ENCODE data around the gene CEP85. TPM values are rescaled to one million over a fixed set of nuclear protein-coding genes. Genes with fewer than 3 reads are reported as not detected.

The CEP85 gene
- total RNA-seq, 1 experiment from 2014 or later, result 11.1 TPM

DNA sequence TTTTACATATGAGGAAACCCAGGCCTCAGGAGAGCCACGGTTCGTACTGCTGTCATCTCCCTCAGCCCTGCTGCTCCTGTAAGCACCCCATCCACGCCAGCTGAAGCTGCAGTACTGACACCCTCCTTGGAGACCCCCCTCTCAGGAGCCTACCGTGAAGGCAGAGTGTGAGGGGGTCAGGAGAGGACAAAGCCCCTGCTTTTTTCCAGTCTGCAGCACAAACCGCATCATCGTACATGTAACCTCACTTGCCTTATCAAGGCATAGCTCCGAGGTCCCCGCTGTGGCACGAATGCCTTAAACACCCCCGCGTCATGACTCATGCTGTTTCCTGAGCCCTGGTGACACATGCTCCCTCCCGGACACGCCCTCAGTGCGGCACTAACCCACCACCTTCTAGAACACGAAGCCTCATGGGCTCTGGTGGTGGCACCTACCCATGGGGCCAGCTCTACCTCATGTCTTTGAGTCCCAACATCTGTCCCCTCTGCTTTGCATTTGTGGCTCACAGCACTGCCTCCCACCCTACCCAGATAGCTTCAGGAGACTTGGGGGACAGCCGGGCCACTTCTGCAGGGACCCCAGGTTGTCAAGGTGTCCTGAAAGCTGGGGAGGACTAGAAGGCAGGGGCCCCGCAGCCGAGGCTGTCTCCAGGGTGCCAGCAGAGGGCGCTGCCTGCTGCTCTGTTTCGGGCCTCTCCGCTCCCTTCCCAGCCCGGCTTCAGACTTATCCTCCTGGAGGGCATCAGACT is 50.8 kb downstream of the CEP85 start:
- peak overlapping the region; percentile 8 for H3K27ac Mint-ChIP-seq (ENCODE audit: low read depth, unreplicated experiment)
- POLR2A ChIA-PET, result interaction anchor here (0.7 to 1.8 kb wide), 9 partner anchors 9 to 148 kb away, joined by 3 to 5 read pairs (median 3); partner anchors contain the start of genes CEP85, DHDDS and ZNF593
- no peak overlapping the region for H3K4me3 Mint-ChIP-seq (ENCODE audit: unreplicated experiment)

GRCh38 chr1:26285366-26286063 is 51.5 kb downstream of the CEP85 start:
- H3K36me3 Mint-ChIP-seq (ENCODE audit: insufficient read depth, unreplicated experiment), result peaks cover 19% of the 10 kb centered on the region
- no peak overlapping the region for H3K4me3 Mint-ChIP-seq (ENCODE audit: unreplicated experiment)
- no TSS peak for BruUV-seq (replicated peaks)
- intact Hi-C loops (cut with micrococcal nuclease), result loop anchor here (1.0 kb wide), 2 partner anchors 36 to 106 kb away; no protein-coding TSS in a partner anchor
- H3K27ac Mint-ChIP-seq (ENCODE audit: low read depth, unreplicated experiment), result peak overlapping the region; percentile 8
- CTCF ChIA-PET, result interaction anchor here (0.6 to 2.7 kb wide), 25 partner anchors 9 to 155 kb away, joined by 3 to 21 read pairs (median 3); partner anchors contain the start of genes UBXN11 and ZNF593
- H3K4me1 Mint-ChIP-seq (ENCODE audit: insufficient read depth, unreplicated experiment), result peaks cover 38% of the 10 kb centered on the region
- POLR2A ChIA-PET, result interaction anchor here (0.7 to 1.8 kb wide), 5 partner anchors 15 to 132 kb away, joined by 3 to 5 read pairs (median 3); partner anchors contain the start of gene ZNF593
- H3K27me3 Mint-ChIP-seq (ENCODE audit: insufficient read depth, unreplicated experiment), result no peaks in the 10 kb centered on the region
- TF ChIP-seq CTCF (IDR thresholded peaks at IDR 0.05; ENCODE audit: unreplicated experiment), result peak; percentile 33
- no peaks in the 10 kb centered on the region for H3K9me3 Mint-ChIP-seq (ENCODE audit: unreplicated experiment)
- peak; percentile 49 for DNase-seq (ENCODE audit: unreplicated experiment)

More for the DNA sequence above, 50.8 kb downstream of the CEP85 start:
- Mint-ChIP-seq H3K4me1 (ENCODE audit: insufficient read depth, unreplicated experiment) (peaks cover 40% of the 10 kb centered on the region), H3K9me3 (ENCODE audit: unreplicated experiment) (no peaks in the 10 kb centered on the region), H3K27me3 (ENCODE audit: insufficient read depth, unreplicated experiment) (no peaks in the 10 kb centered on the region), H3K36me3 (ENCODE audit: insufficient read depth, unreplicated experiment) (peaks cover 24% of the 10 kb centered on the region)
- peak; percentile 89 for DNase-seq (ENCODE audit: unreplicated experiment)
- BruUV-seq (replicated peaks), result no TSS peak
- CTCF ChIA-PET, result interaction anchor here (0.5 to 2.7 kb wide), 28 partner anchors 9 to 147 kb away, joined by 3 to 21 read pairs (median 3); partner anchors contain the start of genes DHDDS, UBXN11 and ZNF593
- intact Hi-C loops (cut with micrococcal nuclease), result loop anchor here (1.0 kb wide), 2 partner anchors 37 to 107 kb away; no protein-coding TSS in a partner anchor
- TF ChIP-seq CTCF (IDR thresholded peaks at IDR 0.05; ENCODE audit: unreplicated experiment), result peak; percentile 82

- BruUV-seq (replicated peaks), result no TSS peak
- ChIA-PET POLR2A (interaction anchor here (1.8 kb wide), 1 partner anchor 15 kb away, joined by 5 read pairs; no protein-coding TSS in a partner anchor), CTCF (interaction anchor here (0.6 to 2.7 kb wide), 14 partner anchors 9 to 456 kb away, joined by 3 to 21 read pairs (median 7); partner anchors contain the start of gene UBXN11)
- Mint-ChIP-seq H3K4me1 (ENCODE audit: insufficient read depth, unreplicated experiment) (peaks cover 33% of the 10 kb centered on the region), H3K9me3 (ENCODE audit: unreplicated experiment) (no peaks in the 10 kb centered on the region), H3K36me3 (ENCODE audit: insufficient read depth, unreplicated experiment) (peaks cover 14% of the 10 kb centered on the region), H3K27me3 (ENCODE audit: insufficient read depth, unreplicated experiment) (no peaks in the 10 kb centered on the region), H3K4me3 (ENCODE audit: unreplicated experiment) (no peak overlapping the region), H3K27ac (ENCODE audit: low read depth, unreplicated experiment) (no peak overlapping the region)
- intact Hi-C loops (cut with micrococcal nuclease), result no loop called here
- no peak for DNase-seq (ENCODE audit: unreplicated experiment)
- TF ChIP-seq CTCF (IDR thresholded peaks at IDR 0.05; ENCODE audit: unreplicated experiment), result no peak
These were observed 52.0 kb downstream of the CEP85 start for GRCh38 chr1:26286064-26286416.

Measured in MCF 10A (cell line).